Measurements from ENCODE around the gene CD247. TPM values are rescaled to one million over a fixed set of nuclear protein-coding genes. Genes with fewer than 3 reads are reported as not detected.

The CD247 gene
- total and polyA plus RNA-seq, 9 of the 15 experiments (the other 6 are each of a cell fraction or from before 2014, with no cell fraction given) = 0.08 to 0.42 (median 0.28) TPM; not detected in 5

DNA sequence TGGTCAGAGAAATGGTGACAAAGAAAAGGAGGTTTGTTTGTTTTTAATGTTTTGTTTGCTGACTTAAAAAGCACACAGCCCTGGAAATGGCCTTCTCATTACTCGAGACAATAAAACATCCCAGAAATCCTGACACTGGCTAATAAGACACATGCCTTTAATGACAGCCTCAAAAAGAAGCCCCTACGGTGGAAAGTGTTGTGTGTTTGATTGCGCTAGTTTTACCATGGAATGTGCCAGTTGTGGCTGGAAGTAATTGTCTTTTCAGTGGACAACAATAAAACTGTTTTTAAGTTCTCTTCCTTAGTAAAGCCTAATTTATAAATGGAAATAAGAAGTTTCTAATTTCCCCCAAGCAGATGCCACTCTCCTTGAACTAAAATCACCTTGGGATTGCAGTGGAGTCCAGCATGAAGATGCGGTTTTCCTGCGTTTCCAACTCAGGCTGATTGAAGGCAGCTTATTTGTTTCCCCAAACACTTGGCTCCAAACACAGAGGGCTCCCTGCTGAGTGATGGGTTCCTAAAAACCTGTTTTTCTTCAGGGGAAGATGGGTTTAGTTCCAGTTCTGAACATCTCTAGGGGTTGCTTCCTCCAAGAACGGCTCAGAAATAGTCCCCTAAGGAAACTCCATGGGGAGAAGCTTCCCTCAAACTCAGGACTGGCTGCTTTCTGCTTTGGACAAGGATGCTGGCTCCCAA is 54.3 kb downstream of the CD247 start:
- in situ Hi-C loops (cut with MboI) = no loop called here
- Histone ChIP-seq H3K9me3 (replicated peaks; ENCODE audit: control insufficient read depth, insufficient read depth, low read depth, low read length) (no peaks in the 10 kb centered on the region), H3K4me2 (ENCODE audit: insufficient read depth, low read length) (no peak overlapping the region), H3K9me1 (ENCODE audit: control insufficient read depth, insufficient read depth, low read length) (no peaks in the 10 kb centered on the region), H2AFZ (ENCODE audit: low read depth, low read length) (no peak overlapping the region; the same call in 1 of the 2 replicates), H3K9ac (ENCODE audit: insufficient read depth in 1 of 2, low read depth in 2 of 2, low read length in 2 of 2) (no peak overlapping the region), H3K36me3 (ENCODE audit: control insufficient read depth, insufficient read depth, low read length) (no peaks in the 10 kb centered on the region), H3K27ac (ENCODE audit: extremely low read depth, low read depth, low read length) (no peak overlapping the region), H4K20me1 (replicated peaks; ENCODE audit: control insufficient read depth, insufficient read depth, low read length) (no peaks in the 10 kb centered on the region), H3K4me1 (replicated peaks in 1 of 2; ENCODE audit: control insufficient read depth in 2 of 2, insufficient read depth in 2 of 2, low read length in 2 of 2) (peaks cover 4% of the 10 kb centered on the region in 2 experiments; a peak in 3 of 5 replicates), H3K79me2 (ENCODE audit: control insufficient read depth, insufficient read depth, low read length) (no peaks in the 10 kb centered on the region), H3K4me3 (no peak overlapping the region), H3K27me3 (ENCODE audit: control insufficient read depth in 2 of 2, insufficient read depth in 2 of 2, low read length in 2 of 2) (peaks cover 11 to 39% of the 10 kb centered on the region in 2 experiments; a peak in 4 of 5 replicates)
- BruUV-seq (replicated peaks) = no TSS peak
- POLR2A ChIA-PET = interaction anchor here (0.6 to 1.6 kb wide), 2 partner anchors 9 to 230 kb away, joined by 3 to 4 read pairs; no protein-coding TSS in a partner anchor
- DNase-seq (ENCODE audit: extremely low read depth in 1 of 4, low spot score in 3 of 4) = no peak
- 14% methylated on average over 6 of the region's 6 CpGs for WGBS (ENCODE audit: insufficient coverage, low coverage, missing lambda C conversion rate)
- intact Hi-C loops (cut with micrococcal nuclease) = loop anchor here (5.0 kb wide), 1 partner anchor 68 kb away; no protein-coding TSS in a partner anchor
- CTCF ChIA-PET (ENCODE audit: low intra/inter-chr PET ratio) = no interaction called here
- ATAC-seq = no peak
- FAIRE-seq = no peak
- TF ChIP-seq CBX2 (IDR thresholded peaks at IDR 0.05; ENCODE audit: insufficient read depth, low read length, poor library complexity, severe bottlenecking) (peak; percentile 82), ZNF3 (CRISPR knock-in tag; IDR thresholded peaks at IDR 0.05) (no peak), ARNT (IDR thresholded peaks at IDR 0.05) (no peak), CBX8 (IDR thresholded peaks at IDR 0.05; ENCODE audit: borderline replicate concordance, extremely low read depth, low read depth, low read length, poor library complexity, severe bottlenecking) (peak; percentile 60)
